Astrocyte (in vitro differentiated cells and primary cell): ENCODE data around the gene ZNF200. TPM values are rescaled to one million over a fixed set of nuclear protein-coding genes. Genes with fewer than 3 reads are reported as not detected.

Source experiments
- DNase-seq: peaks from one replicate; pipeline ENCODE4 v3.0.0-alpha.2; 2010; ENCODE audit warnings: low read depth
- FAIRE-seq: peaks from 2 replicates; lab custom pipeline; 2011; peaks lifted over from hg19 to GRCh38; lab: Jason Lieb, UNC
- H2AFZ ChIP-seq: 2 replicates; pipeline ENCODE4 v1.6.0; 2012; ENCODE audit warnings: low read depth, low read length, inconsistent platforms
- H3K27ac ChIP-seq: 2 replicates; pipeline ENCODE4 v1.5.1; 2011; ENCODE audit warnings: low read depth, low read length, inconsistent platforms
- H3K27me3 ChIP-seq: 2 replicates; pipeline ENCODE4 v1.6.0; 2011; ENCODE audit warnings: low read length, inconsistent platforms; ENCODE audit not compliant: insufficient read depth
- H3K36me3 ChIP-seq: 2 replicates; pipeline ENCODE4 v1.5.1; 2011; ENCODE audit warnings: low read length, inconsistent platforms; ENCODE audit not compliant: insufficient read depth
- H3K4me1 ChIP-seq: 2 replicates; pipeline ENCODE4 v1.5.1; 2011; ENCODE audit warnings: low read length, inconsistent platforms; ENCODE audit not compliant: insufficient read depth
- H3K4me2 ChIP-seq: 2 replicates; pipeline ENCODE4 v1.6.0; 2012; ENCODE audit warnings: low read length, inconsistent platforms
- H3K4me3 ChIP-seq: 2 replicates; pipeline ENCODE4 v1.5.1; 2011; ENCODE audit warnings: low read depth, mild to moderate bottlenecking, low read length, inconsistent platforms; ENCODE audit not compliant: insufficient read depth
- H3K79me2 ChIP-seq: 2 replicates; pipeline ENCODE4 v1.6.0; 2012; ENCODE audit warnings: mild to moderate bottlenecking, low read length, inconsistent platforms; ENCODE audit not compliant: insufficient read depth
- H3K9ac ChIP-seq: 2 replicates; pipeline ENCODE4 v1.6.0; 2012; ENCODE audit warnings: mild to moderate bottlenecking, low read length, inconsistent platforms
- H3K9me3 ChIP-seq: 2 replicates; pipeline ENCODE4 v1.5.1; 2012; ENCODE audit warnings: low read depth, mild to moderate bottlenecking, low read length, inconsistent platforms; ENCODE audit not compliant: insufficient read depth
- H4K20me1 ChIP-seq: 2 replicates; pipeline ENCODE4 v1.6.0; 2012; ENCODE audit warnings: low read length, inconsistent platforms; ENCODE audit not compliant: insufficient read depth
- H3K27ac Mint-ChIP-seq: one replicate; pipeline ENCODE4 v1.8.0; 2021; ENCODE audit warnings: mild to moderate bottlenecking, mixed read lengths; ENCODE audit not compliant: unreplicated experiment
- H3K27me3 Mint-ChIP-seq: one replicate; pipeline ENCODE4 v1.8.0; 2021; ENCODE audit warnings: low read depth, mixed read lengths; ENCODE audit not compliant: unreplicated experiment
- H3K36me3 Mint-ChIP-seq: one replicate; pipeline ENCODE4 v1.8.0; 2021; ENCODE audit warnings: low read depth, mixed read lengths; ENCODE audit not compliant: unreplicated experiment
- H3K4me1 Mint-ChIP-seq: one replicate; pipeline ENCODE4 v1.8.0; 2021; ENCODE audit warnings: low read depth, mixed read lengths; ENCODE audit not compliant: unreplicated experiment
- H3K4me3 Mint-ChIP-seq: one replicate; pipeline ENCODE4 v1.8.0; 2021; ENCODE audit warnings: mild to moderate bottlenecking, moderate library complexity, mixed read lengths; ENCODE audit not compliant: unreplicated experiment
- H3K9me3 Mint-ChIP-seq: one replicate; pipeline ENCODE4 v1.8.0; 2021; ENCODE audit warnings: mild to moderate bottlenecking, mixed read lengths; ENCODE audit not compliant: unreplicated experiment
- CTCF ChIP-seq: IDR thresholded peaks from 2 replicates; pipeline ENCODE4 v1.5.1; 2011; ENCODE audit warnings: low read depth, mild to moderate bottlenecking, inconsistent platforms, low read length, moderate library complexity; ENCODE audit not compliant: insufficient read depth
- EZH2 ChIP-seq: IDR thresholded peaks from 2 replicates; pipeline ENCODE4 v1.6.1; 2012; ENCODE audit warnings: mild to moderate bottlenecking, low read length, inconsistent platforms; ENCODE audit not compliant: insufficient read depth
- total RNA-seq: library from RNA; stranded (reverse); gene quantifications from 2 replicates; pipeline ENCODE4 v1.2.1, GENCODE V29; 2021

Gene ZNF200
- total RNA-seq, 1 donor from 2014 or later = 9.2 TPM

DNA sequence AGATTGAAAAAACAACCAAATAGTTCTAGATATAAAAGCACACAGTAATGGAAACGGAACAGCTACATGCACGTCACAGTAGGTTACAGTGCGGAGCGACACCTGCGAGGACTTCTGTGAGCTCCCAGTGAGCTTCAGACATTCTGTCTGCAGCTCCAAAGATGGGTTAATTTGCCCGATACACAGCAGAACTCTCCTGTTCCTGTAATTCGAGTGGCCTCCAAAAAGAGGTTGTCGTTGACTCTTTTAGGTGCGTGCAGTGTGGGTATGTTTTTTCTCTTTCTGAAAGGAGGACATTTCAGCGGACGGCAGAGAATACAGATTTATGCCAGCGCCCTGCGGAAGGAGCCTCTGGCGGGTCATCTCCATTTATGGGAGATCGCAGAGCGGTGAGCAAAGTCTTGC is 44.0 kb downstream of the ZNF200 start:
- Histone ChIP-seq H3K9ac (no peak overlapping the region), H3K9me3 (no peaks in the 10 kb centered on the region), H4K20me1 (no peaks in the 10 kb centered on the region), H3K36me3 (no peaks in the 10 kb centered on the region), H3K79me2 (no peaks in the 10 kb centered on the region), H3K27me3 (peaks cover 6% of the 10 kb centered on the region), H2AFZ (no peak overlapping the region), H3K4me2 (peak overlapping the region; percentile 79), H3K4me1 (peaks cover 12% of the 10 kb centered on the region), H3K27ac (no peak overlapping the region), H3K4me3 (peak overlapping the region; percentile 41)
- H3K27me3 Mint-ChIP-seq = peaks cover 28% of the 10 kb centered on the region
- DNase-seq (no peak), FAIRE-seq (no peak)
- TF ChIP-seq CTCF = no peak
- TF ChIP-seq EZH2 = no peak
- H3K9me3 Mint-ChIP-seq = peaks cover 9% of the 10 kb centered on the region
- H3K27ac Mint-ChIP-seq = no peak overlapping the region
- H3K4me3 Mint-ChIP-seq = peak overlapping the region; percentile 84
- H3K36me3 Mint-ChIP-seq = no peaks in the 10 kb centered on the region
- H3K4me1 Mint-ChIP-seq = no peaks in the 10 kb centered on the region

DNA sequence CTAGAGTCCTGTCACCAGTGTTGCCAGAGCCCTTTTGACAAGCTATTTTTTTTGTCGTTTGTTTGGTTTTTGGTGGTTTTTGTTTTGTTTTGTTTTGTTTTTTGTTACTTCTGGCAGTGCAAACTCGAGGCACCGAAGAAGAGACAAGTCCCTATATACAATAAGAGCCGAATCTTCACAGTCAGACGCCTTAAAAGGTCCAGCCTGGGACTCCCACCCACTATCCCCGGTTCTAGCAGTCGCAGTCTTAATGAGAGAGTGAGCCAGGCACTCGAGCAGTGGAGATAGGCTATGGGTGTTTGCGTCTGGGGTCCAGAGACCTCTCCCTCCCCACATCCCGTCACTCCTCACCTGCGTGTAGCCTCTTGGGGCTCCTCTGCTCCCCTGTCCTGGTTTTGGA is 45.1 kb downstream of the ZNF200 start:
- no peaks in the 10 kb centered on the region for H3K36me3 ChIP-seq
- Mint-ChIP-seq H3K4me1 (no peaks in the 10 kb centered on the region), H3K27me3 (peaks cover 22% of the 10 kb centered on the region), H3K36me3 (no peaks in the 10 kb centered on the region), H3K4me3 (peak overlapping the region; percentile 91), H3K27ac (peak overlapping the region; percentile 87), H3K9me3 (peaks cover 9% of the 10 kb centered on the region)
- no peak overlapping the region for H3K9ac ChIP-seq
- peak overlapping the region; percentile 88 for H3K4me2 ChIP-seq
- TF ChIP-seq CTCF (no peak), EZH2 (no peak)
- H3K4me3 ChIP-seq = peak overlapping the region; percentile 74
- peaks cover 12% of the 10 kb centered on the region for H3K4me1 ChIP-seq
- no peak overlapping the region for H2AFZ ChIP-seq
- no peak for DNase-seq
- H3K9me3 ChIP-seq = no peaks in the 10 kb centered on the region
- H3K27me3 ChIP-seq = peaks cover 6% of the 10 kb centered on the region
- no peak overlapping the region for H3K27ac ChIP-seq
- FAIRE-seq = no peak
- no peaks in the 10 kb centered on the region for H3K79me2 ChIP-seq
- H4K20me1 ChIP-seq = no peaks in the 10 kb centered on the region

DNA sequence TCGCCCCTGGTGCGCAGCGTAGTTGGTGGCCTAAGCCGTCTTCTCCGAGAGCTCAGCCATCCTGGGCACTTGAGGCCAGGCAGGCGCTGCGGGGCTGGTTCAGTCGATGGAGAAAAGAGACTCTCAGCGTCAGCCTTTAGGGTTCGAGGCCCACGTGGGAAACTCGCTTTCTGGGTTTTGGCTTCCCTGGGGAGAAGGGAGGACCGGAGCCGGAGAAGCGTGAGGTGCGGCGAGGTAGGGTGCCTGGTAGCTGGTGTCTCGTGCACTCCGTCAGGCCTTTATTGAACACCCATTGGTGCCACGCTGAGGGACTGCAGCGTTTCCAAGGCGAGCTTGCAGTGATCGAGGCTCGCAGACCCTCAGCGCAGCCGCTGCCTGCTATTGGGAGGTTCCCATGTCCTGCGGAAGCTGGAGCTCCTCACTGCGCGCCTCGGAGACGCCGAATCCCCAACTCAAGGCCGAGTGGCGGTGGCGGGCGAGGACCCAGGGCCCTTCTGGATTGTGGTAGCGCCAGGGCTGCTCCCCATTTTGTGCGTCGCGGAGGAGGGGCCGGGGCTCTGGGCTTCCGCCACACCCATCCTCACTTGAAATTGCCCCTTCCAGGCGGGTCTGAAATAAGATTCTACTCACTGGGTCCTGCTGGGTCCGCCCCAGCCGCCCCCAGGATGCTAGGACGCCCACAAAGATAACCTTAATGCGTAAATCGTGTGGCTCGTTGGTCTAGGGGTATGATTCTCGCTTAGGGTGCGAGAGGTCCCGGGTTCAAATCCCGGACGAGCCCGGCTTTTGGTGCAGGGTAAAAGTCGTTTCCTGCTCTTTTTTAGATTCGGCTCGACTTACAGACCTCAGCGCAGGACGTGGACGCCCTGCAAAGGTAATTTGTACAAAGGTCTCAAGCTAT is 45.8 kb downstream of the ZNF200 start:
- no peaks in the 10 kb centered on the region for H3K4me1 Mint-ChIP-seq
- no peak overlapping the region for H3K27ac ChIP-seq
- H3K4me1 ChIP-seq = peaks cover 12% of the 10 kb centered on the region
- peak overlapping the region; percentile 91 for H3K4me3 Mint-ChIP-seq
- peak overlapping the region; percentile 88 for H3K4me2 ChIP-seq
- peak overlapping the region; percentile 68 for H3K9ac ChIP-seq
- H3K27me3 ChIP-seq = peaks cover 6% of the 10 kb centered on the region
- H3K27ac Mint-ChIP-seq = peak overlapping the region; percentile 87
- H3K9me3 Mint-ChIP-seq = peaks cover 7% of the 10 kb centered on the region
- H3K27me3 Mint-ChIP-seq = peaks cover 20% of the 10 kb centered on the region
- TF ChIP-seq CTCF (no peak), EZH2 (no peak)
- H3K4me3 ChIP-seq = peak overlapping the region; percentile 74
- no peaks in the 10 kb centered on the region for H3K9me3 ChIP-seq
- H3K36me3 Mint-ChIP-seq = no peaks in the 10 kb centered on the region
- FAIRE-seq = no peak
- peak; percentile 55 for DNase-seq
- H2AFZ ChIP-seq = peak overlapping the region; percentile 100
- no peaks in the 10 kb centered on the region for H3K79me2 ChIP-seq
- no peaks in the 10 kb centered on the region for H4K20me1 ChIP-seq
- no peaks in the 10 kb centered on the region for H3K36me3 ChIP-seq
